ENCODE results near the gene RSPH10B. TPM values are rescaled to one million over a fixed set of nuclear protein-coding genes. Genes with fewer than 3 reads are reported as not detected.
A peak's percentile ranks its signal among the peaks of the same experiment; 100 is the strongest.
"Not testable (repeated sequence)": the region's sequence is repeated elsewhere in the genome, so short reads cannot be mapped to it uniquely, and the experiment has no call there.

RSPH10B gene
- total RNA-seq, 1 donor from 2014 or later: 0.49 TPM

- Mint-ChIP-seq H3K4me3 (peak within 1 kb of the TSS; percentile 84), H3K27ac (peak within 1 kb of the TSS; percentile 82)
- H3K4me1 Mint-ChIP-seq; intact Hi-C loops (cut with micrococcal nuclease); H3K9me3 Mint-ChIP-seq; H3K27me3 Mint-ChIP-seq; H3K36me3 Mint-ChIP-seq (ENCODE audit: low read depth): not testable (repeated sequence)
- DNase-seq: peak; percentile 86
These were observed 71.8 kb downstream of the RSPH10B start, which contains the start of gene CCZ1 for GRCh38 chr7:5898480-5899224. CCZ1 (plus strand) TSS chr7:5898733; CDS start chr7:5898800, 67 bp downstream.

- H3K27me3 Mint-ChIP-seq; H3K36me3 Mint-ChIP-seq (ENCODE audit: low read depth); DNase-seq; H3K4me1 Mint-ChIP-seq; intact Hi-C loops (cut with micrococcal nuclease); H3K9me3 Mint-ChIP-seq: not testable (repeated sequence)
- H3K27ac Mint-ChIP-seq: peak overlapping the region; percentile 70
- peak overlapping the region; percentile 66 for H3K4me3 Mint-ChIP-seq
These were observed 73.0 kb downstream of the RSPH10B start for GRCh38 chr7:5897369-5897919.

- H3K27ac Mint-ChIP-seq: no peak overlapping the region
- no peaks in the 10 kb centered on the region for H3K4me1 Mint-ChIP-seq
- H3K36me3 Mint-ChIP-seq (ENCODE audit: low read depth): no peaks in the 10 kb centered on the region
- H3K27me3 Mint-ChIP-seq: no peaks in the 10 kb centered on the region
- intact Hi-C loops (cut with micrococcal nuclease): no loop called here
- DNase-seq: no peak
- no peak overlapping the region for H3K4me3 Mint-ChIP-seq
- H3K9me3 Mint-ChIP-seq: no peaks in the 10 kb centered on the region
These were observed 78.0 kb downstream of the RSPH10B start for GRCh38 chr7:5892498-5892897.

GRCh38 chr7:5890244-5890643 is 80.2 kb downstream of the RSPH10B start:
- not testable (repeated sequence) for H3K27me3 Mint-ChIP-seq

GRCh38 chr7:5888021-5888420 is 82.5 kb downstream of the RSPH10B start:
- H3K4me1 Mint-ChIP-seq; intact Hi-C loops (cut with micrococcal nuclease): not testable (repeated sequence)

More at GRCh38 chr7:5890244-5890643, 80.2 kb downstream of the RSPH10B start:
- DNase-seq; H3K9me3 Mint-ChIP-seq; H3K4me1 Mint-ChIP-seq; H3K36me3 Mint-ChIP-seq (ENCODE audit: low read depth); H3K27ac Mint-ChIP-seq; H3K4me3 Mint-ChIP-seq; intact Hi-C loops (cut with micrococcal nuclease): not testable (repeated sequence)

GRCh38 chr7:5884431-5884830 is 86.1 kb downstream of the RSPH10B start:
- intact Hi-C loops (cut with micrococcal nuclease); H3K4me3 Mint-ChIP-seq; H3K4me1 Mint-ChIP-seq; H3K27ac Mint-ChIP-seq; DNase-seq; H3K9me3 Mint-ChIP-seq; H3K36me3 Mint-ChIP-seq (ENCODE audit: low read depth); H3K27me3 Mint-ChIP-seq: not testable (repeated sequence)

More at GRCh38 chr7:5888021-5888420, 82.5 kb downstream of the RSPH10B start:
- H3K36me3 Mint-ChIP-seq (ENCODE audit: low read depth); H3K4me3 Mint-ChIP-seq; H3K27ac Mint-ChIP-seq; DNase-seq; H3K9me3 Mint-ChIP-seq; H3K27me3 Mint-ChIP-seq: not testable (repeated sequence)

GRCh38 chr7:5880106-5880505 is 90.4 kb downstream of the RSPH10B start:
- H3K27ac Mint-ChIP-seq, H3K9me3 Mint-ChIP-seq: not testable (repeated sequence)

GRCh38 chr7:5879591-5879990 is 90.9 kb downstream of the RSPH10B start:
- H3K27me3 Mint-ChIP-seq; H3K4me1 Mint-ChIP-seq; intact Hi-C loops (cut with micrococcal nuclease); H3K27ac Mint-ChIP-seq; H3K36me3 Mint-ChIP-seq (ENCODE audit: low read depth); H3K4me3 Mint-ChIP-seq; DNase-seq; H3K9me3 Mint-ChIP-seq: not testable (repeated sequence)

More at GRCh38 chr7:5880106-5880505, 90.4 kb downstream of the RSPH10B start:
- H3K4me3 Mint-ChIP-seq; H3K4me1 Mint-ChIP-seq; H3K36me3 Mint-ChIP-seq (ENCODE audit: low read depth); DNase-seq; intact Hi-C loops (cut with micrococcal nuclease); H3K27me3 Mint-ChIP-seq: not testable (repeated sequence)

Other genes starting within 250 kb of the RSPH10B start
- 41.0 and 41.1 TPM in 2 replicates for gene RNF216, start 189.0 kb downstream of the RSPH10B start, total RNA-seq
- gene OCM, start 89.9 kb downstream of the RSPH10B start, total RNA-seq: not detected in 2 replicates
- gene CCZ1, start 72.0 kb downstream of the RSPH10B start, total RNA-seq: 108 and 124 TPM in 2 replicates
- 23.6 and 24.1 TPM in 2 replicates for gene PMS2, start 38.4 kb upstream of the RSPH10B start, total RNA-seq
- 86.2 and 95.6 TPM in 2 replicates for gene AIMP2, start 38.6 kb upstream of the RSPH10B start, total RNA-seq
- gene ANKRD61, start 60.7 kb upstream of the RSPH10B start, total RNA-seq: 0.31 and 0.58 TPM in 2 replicates
- 105 and 108 TPM in 2 replicates for gene EIF2AK1, start 88.5 kb upstream of the RSPH10B start, total RNA-seq
- 16.6 and 17.0 TPM in 2 replicates for gene USP42, start 134.3 kb upstream of the RSPH10B start, total RNA-seq

Data from activated CD4-positive, alpha-beta T cell treated with anti-CD3 and anti-CD28 coated beads, Interleukin-2, amount 10 ng/mL, durations not matched to agents 24 days and 14 days (primary cell).